OCI-LY3 (cell line): ENCODE data around the gene KIT.

Experiments
- EZH2phosphoT487 ChIP-seq: fragments of 200-600 bp; shearing (Covaris generic); IDR thresholded peaks from 2 replicates; pipeline ENCODE4 v1.6.1; 2018; ENCODE audit warnings: antibody characterized with exemption, mixed run types, low read depth
- TF ChIP-seq, protein P1 (sequence below): fragments of 200-600, 300-600 bp; sonication (generic); IDR thresholded peaks from 2 replicates; pipeline ENCODE4 v1.5.1; 2014; ENCODE audit warnings: antibody characterized with exemption, low read length, low read depth

GRCh38 chr4:54643172-54643571 lies 14.6 kb upstream of the KIT start:
- TF ChIP-seq, protein P1, sequence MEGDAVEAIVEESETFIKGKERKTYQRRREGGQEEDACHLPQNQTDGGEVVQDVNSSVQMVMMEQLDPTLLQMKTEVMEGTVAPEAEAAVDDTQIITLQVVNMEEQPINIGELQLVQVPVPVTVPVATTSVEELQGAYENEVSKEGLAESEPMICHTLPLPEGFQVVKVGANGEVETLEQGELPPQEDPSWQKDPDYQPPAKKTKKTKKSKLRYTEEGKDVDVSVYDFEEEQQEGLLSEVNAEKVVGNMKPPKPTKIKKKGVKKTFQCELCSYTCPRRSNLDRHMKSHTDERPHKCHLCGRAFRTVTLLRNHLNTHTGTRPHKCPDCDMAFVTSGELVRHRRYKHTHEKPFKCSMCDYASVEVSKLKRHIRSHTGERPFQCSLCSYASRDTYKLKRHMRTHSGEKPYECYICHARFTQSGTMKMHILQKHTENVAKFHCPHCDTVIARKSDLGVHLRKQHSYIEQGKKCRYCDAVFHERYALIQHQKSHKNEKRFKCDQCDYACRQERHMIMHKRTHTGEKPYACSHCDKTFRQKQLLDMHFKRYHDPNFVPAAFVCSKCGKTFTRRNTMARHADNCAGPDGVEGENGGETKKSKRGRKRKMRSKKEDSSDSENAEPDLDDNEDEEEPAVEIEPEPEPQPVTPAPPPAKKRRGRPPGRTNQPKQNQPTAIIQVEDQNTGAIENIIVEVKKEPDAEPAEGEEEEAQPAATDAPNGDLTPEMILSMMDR: no peak
- no peak for TF ChIP-seq EZH2phosphoT487
